HG02763 (cell line): ENCODE results near the gene SMOC1.

Experiments used
- ATAC-seq: cut with Tn5 transposase; IDR thresholded peaks from one replicate; pipeline ENCODE4 v1.9.1; 2021; ENCODE audit warnings: mild to moderate bottlenecking, moderate library complexity; ENCODE audit not compliant: unreplicated experiment

SMOC1 gene

GRCh38 chr14:69938751-69939150, 59.5 kb downstream of the SMOC1 start:
- no peak for ATAC-seq

GRCh38 chr14:69941768-69942742, 62.8 kb downstream of the SMOC1 start:
- ATAC-seq = no peak

- no peak for ATAC-seq
Observed at GRCh38 chr14:69943084-69943780, 64.0 kb downstream of the SMOC1 start.

- no peak for ATAC-seq
Observed at GRCh38 chr14:69945347-69945746, 66.1 kb downstream of the SMOC1 start.

- ATAC-seq = no peak
Observed at GRCh38 chr14:69945912-69946311, 66.7 kb downstream of the SMOC1 start.

- ATAC-seq = no peak
Observed at GRCh38 chr14:69948351-69948750, 69.1 kb downstream of the SMOC1 start.

GRCh38 chr14:69951263-69951662, 72.0 kb downstream of the SMOC1 start:
- no peak for ATAC-seq

- no peak for ATAC-seq
Observed at GRCh38 chr14:69951935-69952334, 72.7 kb downstream of the SMOC1 start.

- no peak for ATAC-seq
Observed at GRCh38 chr14:69953266-69953915, 74.2 kb downstream of the SMOC1 start.

- ATAC-seq = no peak
Observed at GRCh38 chr14:69955855-69956845, 76.9 kb downstream of the SMOC1 start.

- ATAC-seq = no peak
Observed at GRCh38 chr14:69956970-69957369, 77.8 kb downstream of the SMOC1 start.

GRCh38 chr14:69957986-69958385, 78.8 kb downstream of the SMOC1 start:
- no peak for ATAC-seq

- ATAC-seq = no peak
Observed at GRCh38 chr14:69959136-69959535, 79.9 kb downstream of the SMOC1 start.

- ATAC-seq = no peak
Observed at GRCh38 chr14:69960296-69960695, 81.1 kb downstream of the SMOC1 start.

- no peak for ATAC-seq
Observed at GRCh38 chr14:69963966-69964365, 84.8 kb downstream of the SMOC1 start.

GRCh38 chr14:69964841-69965240, 85.6 kb downstream of the SMOC1 start:
- ATAC-seq = no peak

GRCh38 chr14:69968132-69968531, 88.9 kb downstream of the SMOC1 start:
- no peak for ATAC-seq

GRCh38 chr14:69968681-69969080, 89.5 kb downstream of the SMOC1 start:
- no peak for ATAC-seq

GRCh38 chr14:69972755-69973154, 93.5 kb downstream of the SMOC1 start:
- ATAC-seq = no peak

- no peak for ATAC-seq
Observed at GRCh38 chr14:69973846-69974245, 94.6 kb downstream of the SMOC1 start.
